Gastrocnemius medialis (tissue), 4 donors: ENCODE data around the gene LAMA4.

ENCODE experiments used
- CTCF ChIP-seq, 5 experiments: fragments of 450-650 bp in 3 of 5; fragments of 200-600 bp in 2 of 5; sonication (generic) in 2 of 5; IDR thresholded peaks in 4 of 5; conservative IDR thresholded peaks in 1 of 5; 1 replicate in 4 of 5; 2 replicates in 1 of 5; pipeline ENCODE4 v1.5.1; 2016 to 2019; ENCODE audit warnings: antibody characterized with exemption in 5 of 5, mild to moderate bottlenecking in 3 of 5, moderate library complexity in 3 of 5
- POLR2A ChIP-seq, 2 donors: fragments of 450-650 bp; IDR thresholded peaks; one replicate each; pipeline ENCODE4 v1.6.1; 2017; ENCODE audit warnings: antibody characterized with exemption in 2 of 2, mild to moderate bottlenecking in 2 of 2, moderate library complexity in 2 of 2

DNA sequence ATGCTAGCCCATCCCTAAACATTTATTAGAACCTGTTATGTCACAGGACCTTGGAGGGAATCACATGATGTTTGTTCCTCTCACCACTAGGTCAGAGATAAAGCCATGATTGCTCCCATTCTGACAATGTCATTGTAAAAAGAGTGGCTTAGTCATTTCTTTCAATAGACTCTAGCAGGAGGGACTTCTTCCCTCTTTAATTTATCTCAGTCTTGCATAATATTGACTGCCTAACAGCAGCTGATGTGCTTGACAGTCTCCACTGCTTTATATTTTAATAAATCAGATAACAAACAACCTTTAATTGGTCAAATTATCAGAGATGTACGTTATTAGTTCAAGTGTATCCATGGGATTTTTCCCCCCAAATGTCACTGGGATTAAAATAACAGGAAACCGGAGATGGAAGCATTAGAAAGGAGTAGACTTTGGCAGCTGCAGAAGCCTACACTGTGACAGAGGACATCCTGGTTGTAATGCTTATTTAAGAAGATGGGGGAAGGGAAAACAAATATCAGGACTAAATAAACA, 39.6 kb downstream of the LAMA4 start:
- TF ChIP-seq CTCF (IDR thresholded peaks at IDR 0.05 in 4 of 5, conservative IDR thresholded peaks at IDR 0.05 in 1 of 5): no peak
- TF ChIP-seq POLR2A (IDR thresholded peaks at IDR 0.05): no peak
